Inflammatory macrophage (primary cell): ENCODE data around the gene EIPR1.
"Not testable (repeated sequence)": the region's sequence is repeated elsewhere in the genome, so short reads cannot be mapped to it uniquely, and the experiment has no call there.

Source experiments
- DNase-seq, 2 donors: peaks; one replicate each; pipeline ENCODE4 v3.0.0-alpha.2; 2020 to 2022

EIPR1 gene

DNA sequence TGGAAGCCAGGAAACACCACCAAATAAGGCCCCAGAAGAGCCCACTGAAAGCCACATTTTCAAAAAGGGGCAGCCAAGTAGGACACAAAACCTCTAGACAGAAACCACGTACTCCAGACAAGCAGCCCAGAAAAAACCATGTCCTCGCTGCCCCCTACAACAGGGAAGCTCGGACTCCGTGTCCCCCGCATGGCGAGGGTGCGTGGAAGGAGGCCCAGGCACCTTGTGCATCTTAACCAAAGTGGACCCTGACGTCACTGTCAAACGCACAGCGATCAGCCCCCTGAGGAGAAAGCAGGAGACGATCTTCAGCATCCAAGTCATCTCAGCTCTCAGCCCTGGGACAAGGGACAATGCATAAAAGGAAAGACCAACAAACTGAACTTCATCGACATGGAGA, 168.4 kb downstream of the EIPR1 start:
- DNase-seq = no peak

DNA sequence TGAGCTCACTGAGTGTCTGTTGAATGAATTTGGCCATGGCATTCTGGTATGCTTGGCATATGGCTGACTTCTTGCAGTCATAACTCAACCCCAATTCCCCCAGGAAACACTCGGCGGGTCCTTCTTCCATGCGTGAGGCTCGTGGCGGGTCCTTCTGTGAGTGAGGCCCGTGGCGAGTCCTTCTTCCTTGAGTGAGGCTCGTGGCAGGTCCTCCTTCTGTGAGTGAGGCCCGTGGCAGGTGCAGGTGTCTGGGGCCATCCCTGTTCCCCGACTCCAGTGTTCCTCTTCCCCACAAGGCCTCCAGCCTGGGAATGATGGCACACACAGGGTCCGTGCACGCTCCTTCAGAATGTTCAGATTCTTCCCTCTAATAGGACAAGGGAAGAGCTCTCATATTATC, 169.0 kb downstream of the EIPR1 start:
- no peak for DNase-seq

DNA sequence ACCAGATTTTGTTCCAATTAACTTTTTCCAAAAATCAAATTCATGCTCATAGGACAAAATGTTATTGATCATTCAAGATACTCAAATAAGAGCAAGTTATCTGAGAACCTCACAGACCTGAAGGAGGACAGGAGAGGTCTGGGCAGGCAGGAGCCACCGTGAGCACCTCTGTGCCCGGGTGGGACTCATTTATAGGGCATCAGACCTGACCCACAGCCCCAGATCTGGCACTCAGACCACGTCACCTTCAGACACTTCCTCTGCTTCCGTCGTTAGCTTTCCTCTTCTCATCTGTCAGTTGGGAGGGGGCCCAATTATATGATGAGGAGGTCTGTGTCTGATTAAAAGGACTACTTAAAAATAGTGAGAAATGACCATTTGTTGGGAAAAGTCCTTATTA, 169.4 kb downstream of the EIPR1 start:
- no peak for DNase-seq

DNA sequence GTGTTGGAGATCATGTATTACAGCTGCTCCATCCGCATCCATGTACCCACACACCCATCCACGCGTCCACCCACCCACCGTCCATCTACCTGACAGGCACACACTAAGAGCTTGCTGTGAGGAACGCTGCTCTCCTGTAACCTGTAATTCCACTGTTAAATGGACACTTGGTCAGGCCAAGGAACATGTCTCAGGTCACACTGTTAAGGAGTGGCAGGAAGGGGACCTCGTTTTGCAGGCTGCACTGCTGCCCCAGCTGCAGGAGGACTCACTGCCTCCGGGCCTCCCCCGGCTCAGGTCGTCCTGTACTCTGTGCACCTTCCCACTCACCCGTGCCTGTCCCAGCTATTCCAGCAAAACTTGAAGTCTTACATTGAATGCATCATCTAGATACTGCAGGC, 170.5 kb downstream of the EIPR1 start:
- DNase-seq = no peak

DNA sequence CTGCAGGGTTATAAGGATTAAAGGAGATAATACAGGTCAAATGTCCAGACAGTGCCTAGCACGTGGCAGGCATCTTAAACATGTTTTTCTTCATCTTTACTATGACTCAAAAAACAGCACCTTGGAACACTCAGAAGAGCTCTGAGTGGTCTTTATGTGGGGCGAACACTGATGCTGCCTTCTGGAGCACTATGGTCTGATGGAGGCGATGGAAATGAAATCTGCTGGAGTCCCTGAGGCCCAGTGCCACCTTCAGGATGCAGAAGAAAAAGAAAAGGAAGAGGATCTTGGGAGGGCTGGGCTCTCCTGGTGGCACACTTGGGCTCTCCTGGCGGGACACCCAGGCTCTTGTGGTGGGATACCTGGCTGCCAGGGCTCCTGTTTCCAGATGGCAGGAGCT, 171.8 kb downstream of the EIPR1 start:
- no peak for DNase-seq

DNA sequence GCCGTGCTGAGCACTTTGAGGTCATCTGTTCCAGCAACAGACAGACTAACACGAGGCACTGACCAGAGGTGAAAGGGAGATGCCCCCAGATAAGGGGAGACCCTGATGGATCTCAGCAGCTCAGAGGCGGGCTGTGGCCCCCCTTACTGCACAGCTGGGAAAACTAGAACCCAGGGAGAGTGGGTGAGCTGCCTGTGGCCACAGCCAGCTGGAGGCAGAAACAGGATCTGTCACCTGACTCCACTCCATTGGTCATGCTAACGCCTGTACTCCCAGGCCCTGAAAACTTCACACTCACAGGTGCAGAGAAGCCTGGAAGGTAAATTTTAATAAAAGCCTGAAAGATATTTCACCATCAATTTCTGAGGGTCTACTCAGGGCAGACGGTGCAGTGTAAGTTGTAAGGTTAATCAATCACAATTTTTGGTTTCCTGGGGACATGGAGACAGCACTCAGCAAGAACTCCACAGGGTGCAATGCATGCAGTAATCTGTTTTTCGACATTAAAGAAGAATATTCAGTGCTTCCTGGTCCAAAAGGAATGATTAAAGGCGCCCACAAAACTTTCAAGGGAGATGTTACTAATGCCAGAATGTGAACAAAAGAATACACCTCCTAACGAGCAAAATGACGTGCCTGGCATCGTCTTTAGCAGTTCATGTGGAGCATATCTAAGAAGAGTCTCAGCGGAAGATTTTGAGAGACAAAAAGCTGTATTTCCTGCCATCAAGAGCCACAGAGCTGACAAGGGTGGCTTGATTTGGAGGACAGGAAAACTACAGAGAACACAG, 173.4 kb downstream of the EIPR1 start:
- no peak for DNase-seq

DNA sequence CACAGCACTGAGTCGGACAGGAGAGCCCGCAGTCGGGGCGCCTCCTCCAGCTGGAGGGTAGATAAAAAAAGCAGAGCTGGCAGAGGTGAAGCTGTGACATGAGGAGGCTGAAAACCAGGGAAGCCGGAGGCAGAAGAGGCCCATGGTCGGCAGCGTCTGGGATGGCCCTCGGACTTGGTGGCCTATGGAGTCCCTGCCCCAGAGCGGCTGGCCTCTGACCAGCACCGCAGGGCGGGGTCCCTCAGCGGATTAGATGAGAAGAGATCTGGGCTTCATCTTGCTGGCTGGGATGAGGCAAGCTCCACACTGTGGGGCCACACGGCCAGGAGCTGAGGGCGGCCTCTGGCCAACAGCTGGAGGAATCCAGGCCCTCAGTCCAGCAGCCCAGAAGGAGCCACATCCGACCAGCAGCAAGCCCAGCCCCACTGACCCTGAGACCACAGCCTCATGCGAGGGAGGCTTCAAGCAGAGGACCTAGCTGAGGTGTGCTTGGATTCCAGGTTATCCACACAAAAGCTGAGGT, 174.1 kb downstream of the EIPR1 start:
- DNase-seq = no peak

DNA sequence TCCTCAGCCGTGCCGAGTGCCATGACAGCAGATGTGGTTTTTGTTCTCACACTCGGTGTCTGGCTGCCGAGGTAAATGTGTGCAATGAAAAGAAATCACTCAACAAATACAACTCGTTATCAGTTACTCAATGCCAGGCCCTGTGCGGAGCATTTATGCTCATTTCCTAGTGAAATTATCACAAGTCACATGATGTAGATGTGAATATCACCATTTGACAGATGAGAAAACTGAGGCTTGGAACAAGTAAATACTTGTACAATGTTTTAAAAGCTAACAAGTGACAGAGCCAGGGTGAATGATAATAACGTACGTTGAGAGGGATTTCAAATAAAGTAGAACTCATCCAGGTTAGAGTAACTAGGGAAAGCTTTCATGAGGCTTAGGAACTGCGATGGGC, 174.7 kb downstream of the EIPR1 start:
- no peak for DNase-seq

DNA sequence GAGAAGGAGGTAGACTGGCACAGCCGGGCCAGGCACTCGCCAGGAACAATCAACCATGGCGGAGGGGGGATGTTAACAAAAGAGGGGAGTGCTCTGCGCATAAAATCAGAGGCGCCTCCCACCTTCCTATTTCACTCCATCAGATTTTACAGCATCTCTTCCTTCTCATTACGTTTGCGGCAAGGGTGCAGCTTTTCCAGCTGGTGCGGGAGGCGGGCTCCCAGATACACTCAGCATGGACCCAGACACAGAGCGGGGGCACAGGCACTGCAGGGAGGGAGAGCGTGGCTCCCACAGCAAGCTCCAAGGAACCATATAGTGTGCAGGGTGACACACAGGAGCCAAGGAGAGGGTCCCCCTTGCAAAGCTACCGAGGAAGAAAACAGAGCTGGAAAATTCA, 176.3 kb downstream of the EIPR1 start:
- DNase-seq = no peak

DNA sequence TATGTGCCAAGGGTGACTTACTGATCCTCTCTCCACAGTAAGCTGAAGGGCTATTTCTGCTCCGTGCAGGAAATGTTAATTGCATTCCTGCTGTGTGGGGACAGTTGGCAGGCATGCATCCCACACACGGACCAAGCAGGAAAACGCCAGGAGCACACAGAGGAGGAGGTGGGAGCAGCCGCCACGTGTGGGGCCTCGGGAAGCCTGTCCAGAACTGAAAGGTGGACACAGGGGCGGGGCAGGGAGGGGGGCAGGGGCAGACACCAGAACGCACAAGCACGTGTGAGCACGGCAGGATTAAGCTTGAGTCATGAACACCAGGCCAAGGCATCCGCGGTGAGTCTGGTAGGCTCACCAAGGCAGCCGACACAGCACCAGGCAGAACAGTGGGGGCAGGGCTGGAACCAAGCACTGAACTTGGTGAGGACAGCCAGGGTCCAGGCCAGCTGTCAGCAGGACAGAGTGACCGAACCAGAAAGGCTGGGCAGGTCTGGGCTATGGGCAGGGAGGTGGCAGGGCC, 177.1 kb downstream of the EIPR1 start:
- no peak for DNase-seq

DNA sequence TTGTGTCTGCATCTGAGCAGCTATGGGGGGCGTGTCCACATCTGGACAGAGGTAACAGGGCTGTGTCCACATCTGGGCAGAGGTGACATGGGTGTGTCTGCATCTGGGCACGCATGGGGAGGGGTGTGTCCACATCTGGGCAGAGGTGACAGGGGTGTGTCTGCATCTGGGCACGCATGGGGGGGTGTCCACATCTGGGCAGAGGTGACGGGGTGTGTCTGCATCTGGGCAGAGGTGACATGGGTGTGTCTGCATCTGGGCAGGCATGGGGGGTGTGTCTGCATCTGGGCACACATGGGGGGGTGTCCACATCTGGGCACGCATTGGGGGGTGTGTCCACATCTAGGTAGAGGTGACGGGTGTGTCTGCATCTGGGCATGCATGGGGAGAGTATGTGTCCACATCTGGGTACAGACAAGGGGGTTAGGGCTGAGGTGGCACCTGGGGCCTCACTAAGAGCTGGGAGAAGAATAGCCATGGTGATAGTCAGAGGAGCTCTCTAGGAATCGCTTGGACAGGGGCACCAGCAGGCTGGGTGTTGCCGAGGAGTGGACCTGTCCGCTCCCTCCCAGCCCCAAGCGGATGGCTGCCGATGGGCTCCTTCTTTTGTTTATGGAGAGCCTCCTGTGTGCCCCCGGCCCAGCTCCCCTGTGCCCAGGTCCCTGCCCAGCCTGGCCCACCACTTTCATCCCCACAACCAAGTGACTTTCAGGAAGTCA, 177.8 kb downstream of the EIPR1 start:
- no peak for DNase-seq

DNA sequence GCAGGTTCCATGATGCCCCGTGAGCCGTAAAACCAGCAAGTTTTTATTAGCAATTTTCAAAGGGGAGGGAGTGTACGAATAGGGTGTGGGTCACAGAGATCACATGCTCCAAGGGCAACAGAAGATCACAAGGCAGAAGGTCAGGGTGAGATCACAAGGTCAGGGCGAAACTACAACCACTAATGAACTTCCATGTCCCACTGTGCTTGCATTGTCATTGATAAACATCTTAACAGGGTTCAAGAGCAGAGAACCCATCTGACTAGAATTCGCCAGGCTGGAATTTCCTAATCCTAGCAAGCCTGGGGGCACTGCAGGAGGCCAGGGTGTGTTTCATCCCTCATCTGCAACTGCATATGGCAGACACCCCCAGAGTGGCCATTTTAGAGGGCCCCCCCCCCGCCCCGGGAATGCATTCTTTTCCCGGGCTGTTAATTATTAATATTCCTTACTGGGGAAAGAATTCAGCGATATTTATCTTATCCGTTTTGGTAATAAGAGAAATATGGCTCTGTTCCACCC, 178.9 kb downstream of the EIPR1 start:
- DNase-seq = not testable (repeated sequence)

DNA sequence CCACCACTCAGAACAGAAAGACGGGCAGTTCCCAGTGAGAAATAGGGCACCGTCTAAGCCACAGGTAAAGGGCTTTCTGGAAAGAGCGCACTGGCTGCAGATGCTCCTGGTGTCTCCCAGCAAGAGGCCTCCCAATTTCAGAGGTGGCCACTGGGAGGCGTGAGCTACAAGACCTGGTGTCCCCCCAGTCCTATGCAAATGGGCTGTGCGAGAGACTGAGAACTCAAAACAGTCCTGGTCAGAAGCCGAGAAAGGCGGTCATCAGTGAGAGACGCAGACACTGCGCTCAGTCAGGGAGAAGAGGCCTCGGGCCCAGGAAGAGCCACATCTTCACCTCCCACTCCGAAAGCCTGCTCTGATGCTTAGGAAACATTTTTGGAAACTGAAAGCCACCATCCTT, 179.5 kb downstream of the EIPR1 start:
- no peak for DNase-seq

DNA sequence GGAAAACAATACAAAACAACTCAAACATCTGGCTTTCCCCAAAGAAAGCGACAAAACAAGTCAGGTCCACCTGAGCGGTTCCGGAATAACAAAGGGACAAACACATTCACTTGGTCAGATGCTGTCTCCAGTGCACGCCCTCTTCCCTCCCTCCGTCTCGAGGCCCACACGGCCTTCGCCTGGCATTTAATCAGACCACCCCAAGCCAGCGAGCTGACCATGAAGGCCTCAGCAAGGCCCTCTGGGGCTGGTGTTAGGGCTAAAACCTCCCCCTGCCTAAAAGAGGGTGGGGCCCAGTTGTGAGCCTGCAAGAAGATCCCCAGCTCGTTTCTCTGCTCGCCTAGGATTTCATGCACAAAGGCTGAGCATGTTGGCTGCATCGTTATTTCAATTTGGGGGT, 180.3 kb downstream of the EIPR1 start:
- DNase-seq = no peak

DNA sequence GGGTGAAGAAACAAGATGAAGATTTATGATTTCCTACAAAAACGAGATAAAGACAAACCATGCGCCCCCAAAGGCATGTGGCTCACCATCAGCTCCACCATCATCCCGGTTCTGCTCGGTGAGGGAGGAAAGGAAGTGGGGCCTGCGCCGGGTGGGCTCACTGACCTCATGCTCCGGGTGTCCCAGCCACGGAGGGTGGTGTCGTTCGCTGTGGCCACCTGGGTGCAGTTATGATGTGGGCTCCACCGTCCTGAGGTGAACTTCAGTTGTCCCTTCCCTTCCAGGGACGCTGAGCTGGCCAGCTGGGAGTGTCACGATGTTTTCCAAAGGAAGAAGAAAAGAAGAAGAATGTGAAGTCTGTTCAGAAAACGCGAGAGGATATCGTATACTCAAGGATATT, 180.9 kb downstream of the EIPR1 start:
- no peak for DNase-seq

DNA sequence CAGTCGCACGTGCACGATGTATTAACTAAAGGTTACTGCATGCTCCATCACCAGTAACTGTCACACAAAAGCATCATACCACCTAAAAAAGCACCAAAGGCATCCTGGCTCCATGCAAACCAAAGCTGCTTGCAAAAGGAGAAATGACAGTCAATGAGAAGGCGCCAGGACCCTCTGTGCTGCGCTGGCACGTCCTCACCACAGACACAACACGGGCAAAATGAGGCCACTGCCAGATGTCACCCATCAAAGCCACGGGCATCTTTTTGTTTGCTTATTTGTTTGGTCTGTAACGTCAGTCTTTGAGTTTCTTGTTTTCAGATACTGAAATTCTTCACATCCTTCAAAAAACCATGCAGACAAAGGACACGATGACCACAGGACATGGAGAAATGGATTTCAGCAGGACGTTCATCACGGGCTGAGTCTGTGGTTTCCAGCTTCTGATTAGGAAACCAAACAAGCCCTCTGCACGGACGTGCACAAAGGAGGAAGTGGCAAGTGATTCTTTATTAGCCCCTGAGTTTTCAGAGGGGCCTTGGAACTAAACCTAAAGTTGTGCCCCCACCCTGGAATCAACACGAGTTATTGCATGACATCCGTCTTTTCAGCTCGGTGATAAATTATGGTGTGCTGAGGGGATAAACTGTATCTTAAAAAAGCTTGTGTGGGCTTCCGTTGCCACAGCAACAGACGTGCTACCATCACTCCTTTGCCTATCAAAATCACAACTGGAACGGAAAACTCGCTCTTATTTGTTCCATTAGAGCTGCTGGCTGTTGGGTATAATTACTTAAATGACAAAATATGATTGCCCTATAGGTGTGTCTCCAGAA, 181.8 kb downstream of the EIPR1 start:
- peak; percentile 79 to 85 for DNase-seq

DNA sequence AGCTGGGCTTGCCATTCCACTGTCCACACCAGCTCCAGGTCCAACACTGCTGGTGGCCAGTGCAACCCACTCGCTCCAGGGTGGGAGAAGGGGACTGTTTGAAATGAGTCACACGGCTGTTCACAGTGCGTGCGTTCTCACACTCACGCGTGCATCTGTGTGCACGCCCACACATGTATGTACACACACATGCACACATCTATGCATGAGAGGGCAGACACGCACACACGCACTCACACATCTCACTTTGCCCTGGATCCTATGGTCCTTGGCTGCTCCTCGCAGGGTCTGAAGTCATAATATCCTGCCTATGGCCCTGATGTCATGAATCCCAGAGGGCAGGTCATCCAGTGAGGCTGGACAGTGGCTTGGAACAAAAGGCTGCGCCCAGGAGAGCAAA, 182.8 kb downstream of the EIPR1 start:
- no peak for DNase-seq

DNA sequence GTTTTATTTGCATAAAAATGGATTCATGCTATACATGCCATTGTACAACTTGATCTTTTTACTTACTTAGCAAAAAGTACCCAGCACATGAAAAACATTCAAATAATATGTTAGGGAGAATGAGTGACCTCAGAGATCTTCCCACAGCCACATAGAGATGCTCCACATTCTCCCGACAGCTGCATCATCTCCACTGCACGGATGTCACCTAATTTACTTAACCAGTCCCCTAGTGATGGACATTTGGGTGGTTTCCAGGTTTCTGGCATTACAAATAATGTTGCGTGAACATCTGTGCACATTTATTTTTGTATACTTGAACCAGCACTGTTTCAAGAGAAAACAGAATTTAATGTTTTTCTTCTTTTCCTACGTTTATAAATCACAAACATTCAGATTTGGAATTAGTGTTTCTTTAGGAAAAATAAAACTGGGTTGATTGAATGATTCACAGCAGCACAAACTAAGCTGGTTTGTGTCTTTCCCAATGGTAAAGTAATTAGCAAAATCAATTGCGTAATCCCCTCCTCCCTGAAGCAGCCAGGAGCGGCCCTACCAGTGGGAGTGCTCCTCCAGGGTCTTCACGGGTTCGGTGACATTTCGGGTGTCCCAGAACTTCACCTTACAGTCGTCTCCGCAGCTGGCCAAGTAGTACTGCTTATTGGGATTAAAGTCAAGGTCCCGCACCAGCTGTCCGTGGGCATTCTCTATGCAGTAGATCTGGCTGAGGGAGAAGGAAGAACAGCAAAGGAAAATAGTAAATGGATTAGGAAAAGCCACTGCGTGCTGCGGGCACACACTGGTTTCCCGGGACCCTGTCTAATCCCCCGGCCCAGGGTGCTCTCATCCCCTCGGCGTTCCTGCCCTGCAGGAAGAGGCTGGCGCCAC, 183.9 kb downstream of the EIPR1 start:
- DNase-seq = no peak

DNA sequence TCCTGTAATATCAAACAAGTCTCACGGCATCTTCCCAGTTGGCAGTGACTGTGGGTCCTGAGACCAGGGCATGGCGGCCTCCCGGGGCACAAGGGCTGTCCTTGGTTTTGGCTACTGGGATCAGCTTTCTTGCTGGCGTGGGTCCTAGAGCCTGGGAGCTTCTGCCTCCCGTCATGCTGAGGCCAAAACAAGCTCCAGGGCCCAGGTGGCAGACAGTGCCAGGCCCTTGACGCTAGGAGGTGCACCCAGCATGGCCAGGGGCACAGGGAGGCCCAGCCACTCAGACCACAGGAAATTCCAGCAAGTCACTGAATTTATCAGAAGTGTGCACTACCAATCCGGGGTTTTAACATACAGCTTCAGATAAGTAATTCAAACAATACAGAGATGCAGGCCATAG, 184.7 kb downstream of the EIPR1 start:
- DNase-seq = no peak

DNA sequence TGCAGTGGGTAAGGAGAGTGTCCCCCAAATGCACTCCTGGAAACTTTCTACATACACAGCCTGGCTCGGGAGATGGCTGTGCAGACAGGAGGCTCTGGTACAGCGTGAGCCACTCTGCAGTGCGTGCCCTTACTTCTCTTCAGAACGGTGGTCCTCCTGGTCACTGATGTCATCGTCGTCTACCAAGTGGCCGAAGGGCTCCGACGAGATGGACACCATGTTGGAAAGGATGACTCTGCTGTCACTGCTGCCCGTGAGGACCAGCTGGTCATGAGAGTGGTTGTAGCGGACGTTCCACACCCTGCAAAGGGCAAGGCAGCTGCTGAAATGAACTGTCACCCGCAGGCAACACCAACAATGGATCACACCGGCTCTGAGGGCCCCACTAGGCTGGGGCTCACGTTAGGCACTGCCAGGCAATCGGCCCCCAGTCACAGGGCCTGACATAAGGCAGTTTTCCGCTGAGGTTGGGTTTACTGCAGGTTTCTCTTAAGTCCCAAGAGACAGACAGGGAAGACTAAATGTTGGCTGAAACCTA, 185.3 kb downstream of the EIPR1 start:
- DNase-seq = no peak

DNA sequence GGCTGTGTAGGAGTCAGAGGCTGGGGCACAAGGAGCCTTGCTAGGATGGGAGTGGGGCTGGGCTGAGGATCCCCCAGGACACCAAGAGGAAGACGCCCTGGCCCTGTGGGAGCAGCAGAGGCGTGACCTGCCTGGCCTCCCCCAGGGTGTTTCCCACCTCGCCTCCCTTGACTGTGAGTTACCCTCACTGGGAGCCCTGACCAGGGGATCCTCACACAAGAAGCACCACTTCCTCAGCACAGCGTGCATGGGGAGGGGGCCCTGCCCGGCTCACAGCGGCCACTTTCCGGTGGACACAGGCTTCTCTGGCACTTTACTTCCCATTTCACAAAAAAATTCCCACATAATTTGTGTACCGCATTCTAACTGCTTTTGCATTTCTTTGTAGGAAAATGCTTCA, 187.7 kb downstream of the EIPR1 start:
- no peak for DNase-seq
